ENCODE data around the gene SNX1. TPM values are rescaled to one million over a fixed set of nuclear protein-coding genes. Genes with fewer than 3 reads are reported as not detected.

The SNX1 gene
- total and polyA plus RNA-seq, 2 experiments from 2014 or later: 40.5 to 102 TPM

- TF ChIP-seq EZH2phosphoT487 (IDR thresholded peaks at IDR 0.05; ENCODE audit: insufficient read depth, low read depth): no peak
- no peak for TF ChIP-seq EZH2 (IDR thresholded peaks at IDR 0.05; ENCODE audit: insufficient read depth, poor library complexity, severe bottlenecking)
- H3K4me2 ChIP-seq (ENCODE audit: unreplicated experiment): no peak overlapping the region
- H3K36me3 ChIP-seq (ENCODE audit: low read depth): 0 out of 2 replicates have a peak, but pooled peaks cover 8% of the 10 kb centered on the region
- H3K79me2 ChIP-seq (ENCODE audit: insufficient read depth): no peaks in the 10 kb centered on the region
- no peak overlapping the region for H3K9ac ChIP-seq
- H3F3A ChIP-seq (ENCODE audit: insufficient read depth): peaks cover 20% of the 10 kb centered on the region
- H3K27ac ChIP-seq: no peak overlapping the region
- no peaks in the 10 kb centered on the region for H4K20me1 ChIP-seq (ENCODE audit: insufficient read depth)
- peak; percentile 72 for DNase-seq
- H3K4me3 ChIP-seq: no peak overlapping the region
- H2AFZ ChIP-seq: no peak overlapping the region
- no peaks in the 10 kb centered on the region for H3K9me2 ChIP-seq (ENCODE audit: insufficient read depth)
- H3K27me3 ChIP-seq (replicated peaks; ENCODE audit: insufficient read depth): no peaks in the 10 kb centered on the region
- WGBS, 2 experiments (ENCODE audit: low coverage in 1 of 2, low lambda C conversion rate in 2 of 2, missing lambda C conversion rate in 2 of 2): 23 to 32% methylated on average over 10 to 11 of the region's 11 CpGs
- in situ Hi-C loops (cut with MboI): loop anchor here (10.0 to 25.0 kb wide), 2 partner anchors 323 to 605 kb away; no protein-coding TSS in a partner anchor
- no peaks in the 10 kb centered on the region for H3K9me3 ChIP-seq (ENCODE audit: low read depth)
- H3K4me1 ChIP-seq (ENCODE audit: insufficient read depth): peaks cover 25% of the 10 kb centered on the region
Measured at GRCh38 chr15:64067564-64068030, 28.2 kb upstream of the SNX1 start.

GRCh38 chr15:64068133-64068532 is 27.6 kb upstream of the SNX1 start:
- in situ Hi-C loops (cut with MboI): loop anchor here (10.0 to 25.0 kb wide), 2 partner anchors 323 to 606 kb away; no protein-coding TSS in a partner anchor
- Histone ChIP-seq H3K79me2 (ENCODE audit: insufficient read depth) (no peaks in the 10 kb centered on the region), H3K9me3 (ENCODE audit: low read depth) (no peaks in the 10 kb centered on the region), H2AFZ (no peak overlapping the region), H3K27ac (no peak overlapping the region), H3K9ac (no peak overlapping the region), H3K4me1 (ENCODE audit: insufficient read depth) (peaks cover 29% of the 10 kb centered on the region), H3K9me2 (ENCODE audit: insufficient read depth) (no peaks in the 10 kb centered on the region), H3K36me3 (ENCODE audit: low read depth) (0 out of 2 replicates have a peak, but pooled peaks cover 8% of the 10 kb centered on the region), H3F3A (ENCODE audit: insufficient read depth) (peaks cover 25% of the 10 kb centered on the region), H4K20me1 (ENCODE audit: insufficient read depth) (no peaks in the 10 kb centered on the region), H3K4me2 (ENCODE audit: unreplicated experiment) (no peak overlapping the region), H3K4me3 (no peak overlapping the region), H3K27me3 (replicated peaks; ENCODE audit: insufficient read depth) (no peaks in the 10 kb centered on the region)
- 52 to 54% methylated on average over 4 of the region's 4 CpGs for WGBS, 2 experiments (ENCODE audit: low coverage in 1 of 2, low lambda C conversion rate in 2 of 2, missing lambda C conversion rate in 2 of 2)
- DNase-seq: no peak
- TF ChIP-seq EZH2phosphoT487 (IDR thresholded peaks at IDR 0.05; ENCODE audit: insufficient read depth, low read depth) (no peak), EZH2 (IDR thresholded peaks at IDR 0.05; ENCODE audit: insufficient read depth, poor library complexity, severe bottlenecking) (no peak)

GRCh38 chr15:64070106-64070505 is 25.7 kb upstream of the SNX1 start:
- H3K36me3 ChIP-seq (ENCODE audit: low read depth): 0 out of 2 replicates have a peak, but pooled peaks cover 8% of the 10 kb centered on the region
- H3K79me2 ChIP-seq (ENCODE audit: insufficient read depth): no peaks in the 10 kb centered on the region
- no peaks in the 10 kb centered on the region for H3K9me3 ChIP-seq (ENCODE audit: low read depth)
- no peak overlapping the region for H3K27ac ChIP-seq
- no peak overlapping the region for H2AFZ ChIP-seq
- no peaks in the 10 kb centered on the region for H4K20me1 ChIP-seq (ENCODE audit: insufficient read depth)
- H3K4me3 ChIP-seq: no peak overlapping the region
- peaks cover 41% of the 10 kb centered on the region for H3F3A ChIP-seq (ENCODE audit: insufficient read depth)
- 89 to 91% methylated on average over 3 of the region's 3 CpGs for WGBS, 2 experiments (ENCODE audit: low coverage in 1 of 2, low lambda C conversion rate in 2 of 2, missing lambda C conversion rate in 2 of 2)
- in situ Hi-C loops (cut with MboI): loop anchor here (25.0 kb wide), 1 partner anchor 608 kb away; no protein-coding TSS in a partner anchor
- no peak overlapping the region for H3K9ac ChIP-seq
- no peak for DNase-seq
- no peaks in the 10 kb centered on the region for H3K9me2 ChIP-seq (ENCODE audit: insufficient read depth)
- no peaks in the 10 kb centered on the region for H3K27me3 ChIP-seq (replicated peaks; ENCODE audit: insufficient read depth)
- H3K4me2 ChIP-seq (ENCODE audit: unreplicated experiment): no peak overlapping the region
- TF ChIP-seq EZH2 (IDR thresholded peaks at IDR 0.05; ENCODE audit: insufficient read depth, poor library complexity, severe bottlenecking): no peak
- TF ChIP-seq EZH2phosphoT487 (IDR thresholded peaks at IDR 0.05; ENCODE audit: insufficient read depth, low read depth): no peak
- H3K4me1 ChIP-seq (ENCODE audit: insufficient read depth): peaks cover 29% of the 10 kb centered on the region

GRCh38 chr15:64070965-64071851 is 24.6 kb upstream of the SNX1 start:
- Histone ChIP-seq H3K4me3 (no peak overlapping the region), H3K9me2 (ENCODE audit: insufficient read depth) (no peaks in the 10 kb centered on the region), H3K36me3 (ENCODE audit: low read depth) (0 out of 2 replicates have a peak, but pooled peaks cover 8% of the 10 kb centered on the region), H3K27ac (peak overlapping the region; percentile 74), H3K4me2 (ENCODE audit: unreplicated experiment) (peak overlapping the region; percentile 25), H3K27me3 (replicated peaks; ENCODE audit: insufficient read depth) (no peaks in the 10 kb centered on the region), H3K9ac (peak overlapping the region; percentile 19; the same call in 1 of the 2 replicates), H4K20me1 (ENCODE audit: insufficient read depth) (no peaks in the 10 kb centered on the region), H3K4me1 (ENCODE audit: insufficient read depth) (peaks cover 29% of the 10 kb centered on the region), H3K79me2 (ENCODE audit: insufficient read depth) (no peaks in the 10 kb centered on the region), H3K9me3 (ENCODE audit: low read depth) (no peaks in the 10 kb centered on the region), H2AFZ (peak overlapping the region; percentile 25), H3F3A (ENCODE audit: insufficient read depth) (peaks cover 41% of the 10 kb centered on the region)
- peak; percentile 92 for DNase-seq
- TF ChIP-seq EZH2 (IDR thresholded peaks at IDR 0.05; ENCODE audit: insufficient read depth, poor library complexity, severe bottlenecking): no peak
- TF ChIP-seq EZH2phosphoT487 (IDR thresholded peaks at IDR 0.05; ENCODE audit: insufficient read depth, low read depth): no peak
- in situ Hi-C loops (cut with MboI): loop anchor here (25.0 kb wide), 1 partner anchor 609 kb away; no protein-coding TSS in a partner anchor
- 2 to 4% methylated on average over 8 of the region's 8 CpGs for whole genome bisulfite sequencing, 2 experiments (ENCODE audit: low coverage in 1 of 2, low lambda C conversion rate in 2 of 2, missing lambda C conversion rate in 2 of 2)
